ENCODE measurements around the gene SDSL.

- TF ChIP-seq CTCF (IDR thresholded peaks at IDR 0.05) (no peak), EZH2 (IDR thresholded peaks at IDR 0.05) (no peak), EZH2phosphoT487 (IDR thresholded peaks at IDR 0.05) (no peak)
These were observed 3.8 kb upstream of the SDSL start for GRCh38 chr12:113418213-113418879.

Data from neural progenitor cell (in vitro differentiated cells).